K562 (cell line): ENCODE data around the gene CAMSAP3. TPM values are rescaled to one million over a fixed set of nuclear protein-coding genes. Genes with fewer than 3 reads are reported as not detected.

ENCODE experiments used
- CBX1 ChIP-seq: sonication (generic); IDR thresholded peaks from 2 replicates; pipeline ENCODE4 v1.6.1; 2016; ENCODE audit warnings: antibody characterized with exemption, low read depth, mild to moderate bottlenecking
- FOXK2 ChIP-seq, 2 experiments: fragments of 450-650 bp; IDR thresholded peaks in 1 of 2; conservative IDR thresholded peaks in 1 of 2; 2 replicates each; pipeline ENCODE4 v1.6.1; 2016; ENCODE audit warnings: low read depth in 2 of 2, mild to moderate bottlenecking in 1 of 2
- ILF3 ChIP-seq: fragments of 450-650 bp; IDR thresholded peaks from 2 replicates; pipeline ENCODE4 v1.6.1; 2018; ENCODE audit warnings: antibody characterized with exemption, mild to moderate bottlenecking, moderate library complexity, borderline replicate concordance
- ZC3H11A ChIP-seq: IDR thresholded peaks from 2 replicates; pipeline ENCODE4 v1.6.1; 2012; ENCODE audit warnings: low read depth, low read length, improper control_type of control experiment
- ZNF41 ChIP-seq: fragments of 250-450 bp; sonication (Bioruptor Pico); conservative IDR thresholded peaks from 2 replicates; pipeline ENCODE4 v1.4.0; 2020; ENCODE audit warnings: mild to moderate bottlenecking
- polyA plus RNA-seq, 8 experiments: library from polyadenylated mRNA; depleted of rRNA in 4 of 8; stranded (reverse) in 5 of 8; unstranded in 3 of 8; fragments of >200 nt; fragmentation: Nextera tagmentation in 2 of 8; fragmentation: Illumina TruSeq in 1 of 8; extraction: Ambion mirVana in 2 of 8; extraction: Trizol in 1 of 8; gene quantifications; 2 replicates each; pipeline versions ENCODE4 v1.2.1 to v1.2.3, GENCODE V29; 2011 to 2014; ENCODE audit warnings: inconsistent platforms in 1 of 8, missing spikeins in 1 of 8
- total RNA-seq, 7 experiments: library from RNA; depleted of rRNA in 6 of 7; stranded (reverse); fragments of >200 nt in 6 of 7; fragmentation: Illumina TruSeq in 2 of 7; extraction: Trizol in 2 of 7; gene quantifications; 2 replicates each; pipeline versions ENCODE4 v1.2.1 to v1.2.3, GENCODE V29; 2011 to 2021; ENCODE audit warnings: low replicate concordance in 1 of 7
- TF ChIP-seq, protein P1 (sequence below): IDR thresholded peaks from 3 replicates; pipeline ENCODE4 v1.6.1; 2011; ENCODE audit warnings: borderline replicate concordance, mild to moderate bottlenecking, moderate library complexity; ENCODE audit not compliant: insufficient read length; ENCODE audit errors: extremely low read depth
- TF ChIP-seq, protein P2 (sequence below): fragments of 450-650 bp; IDR thresholded peaks from 2 replicates; pipeline ENCODE4 v1.6.1; 2016; ENCODE audit warnings: antibody characterized with exemption
- TF ChIP-seq, protein P3 (sequence below), 2 experiments: IDR thresholded peaks in 1 of 2; conservative IDR thresholded peaks in 1 of 2; 2 replicates each; pipeline ENCODE4 v1.6.1; 2016; ENCODE audit warnings: low read depth in 2 of 2, mild to moderate bottlenecking in 1 of 2, missing compliant biosample characterization in 1 of 2, missing genetic modification characterization in 1 of 2, moderate library complexity in 1 of 2

CAMSAP3 gene
- total and polyA plus RNA-seq, 9 of the 15 experiments (the other 6 are each of a cell fraction or from before 2014, with no cell fraction given): 0.01 to 0.89 (median 0.22) TPM; not detected in 1

DNA sequence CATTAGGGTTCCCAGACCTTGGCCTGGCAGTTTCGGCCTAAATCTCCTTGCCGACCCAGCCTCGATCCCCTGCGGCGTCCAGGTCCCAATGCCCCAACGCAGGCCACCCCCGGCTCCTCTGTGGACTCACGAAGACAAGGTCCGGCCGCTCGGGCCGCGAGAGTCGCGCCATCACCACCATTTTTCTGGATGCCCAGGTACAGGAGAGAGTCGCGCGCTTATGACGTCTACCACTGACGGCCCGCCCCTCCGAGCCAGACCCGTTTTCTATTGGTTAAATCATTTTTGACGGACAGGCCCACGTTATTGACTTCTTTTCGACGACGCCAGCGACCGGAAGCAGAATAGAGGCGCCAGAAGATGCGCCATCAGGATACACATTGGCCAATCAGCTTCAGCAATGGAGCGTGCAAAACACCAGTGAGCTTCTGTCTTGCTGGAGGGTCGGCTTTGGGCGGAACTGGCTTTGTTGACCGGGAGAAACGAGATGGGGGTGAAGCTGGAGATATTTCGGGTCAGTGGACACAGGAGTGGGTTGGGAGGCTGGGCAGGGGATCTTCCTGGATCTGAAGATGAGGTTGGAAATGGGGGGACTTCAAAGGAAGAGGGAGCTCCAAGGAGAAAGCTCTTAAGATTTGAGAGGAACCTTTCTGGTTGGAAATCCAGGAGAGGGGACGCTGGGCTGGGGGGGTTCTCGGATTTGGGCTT, 33.8 kb downstream of the CAMSAP3 start, which contains the start of the genes PET100 and XAB2 (continued):
- TF ChIP-seq, protein P1, sequence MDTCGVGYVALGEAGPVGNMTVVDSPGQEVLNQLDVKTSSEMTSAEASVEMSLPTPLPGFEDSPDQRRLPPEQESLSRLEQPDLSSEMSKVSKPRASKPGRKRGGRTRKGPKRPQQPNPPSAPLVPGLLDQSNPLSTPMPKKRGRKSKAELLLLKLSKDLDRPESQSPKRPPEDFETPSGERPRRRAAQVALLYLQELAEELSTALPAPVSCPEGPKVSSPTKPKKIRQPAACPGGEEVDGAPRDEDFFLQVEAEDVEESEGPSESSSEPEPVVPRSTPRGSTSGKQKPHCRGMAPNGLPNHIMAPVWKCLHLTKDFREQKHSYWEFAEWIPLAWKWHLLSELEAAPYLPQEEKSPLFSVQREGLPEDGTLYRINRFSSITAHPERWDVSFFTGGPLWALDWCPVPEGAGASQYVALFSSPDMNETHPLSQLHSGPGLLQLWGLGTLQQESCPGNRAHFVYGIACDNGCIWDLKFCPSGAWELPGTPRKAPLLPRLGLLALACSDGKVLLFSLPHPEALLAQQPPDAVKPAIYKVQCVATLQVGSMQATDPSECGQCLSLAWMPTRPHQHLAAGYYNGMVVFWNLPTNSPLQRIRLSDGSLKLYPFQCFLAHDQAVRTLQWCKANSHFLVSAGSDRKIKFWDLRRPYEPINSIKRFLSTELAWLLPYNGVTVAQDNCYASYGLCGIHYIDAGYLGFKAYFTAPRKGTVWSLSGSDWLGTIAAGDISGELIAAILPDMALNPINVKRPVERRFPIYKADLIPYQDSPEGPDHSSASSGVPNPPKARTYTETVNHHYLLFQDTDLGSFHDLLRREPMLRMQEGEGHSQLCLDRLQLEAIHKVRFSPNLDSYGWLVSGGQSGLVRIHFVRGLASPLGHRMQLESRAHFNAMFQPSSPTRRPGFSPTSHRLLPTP: no peak
- TF ChIP-seq ZC3H11A (no peak), ZNF41 (no peak), CBX1 (no peak), ILF3 (no peak), FOXK2 (conservative IDR thresholded peaks at IDR 0.05 in 1 of 2, IDR thresholded peaks at IDR 0.05 in 1 of 2; ENCODE audit: low read depth in 2 of 2) (peak; percentile 99 to 100)
- TF ChIP-seq, protein P2, sequence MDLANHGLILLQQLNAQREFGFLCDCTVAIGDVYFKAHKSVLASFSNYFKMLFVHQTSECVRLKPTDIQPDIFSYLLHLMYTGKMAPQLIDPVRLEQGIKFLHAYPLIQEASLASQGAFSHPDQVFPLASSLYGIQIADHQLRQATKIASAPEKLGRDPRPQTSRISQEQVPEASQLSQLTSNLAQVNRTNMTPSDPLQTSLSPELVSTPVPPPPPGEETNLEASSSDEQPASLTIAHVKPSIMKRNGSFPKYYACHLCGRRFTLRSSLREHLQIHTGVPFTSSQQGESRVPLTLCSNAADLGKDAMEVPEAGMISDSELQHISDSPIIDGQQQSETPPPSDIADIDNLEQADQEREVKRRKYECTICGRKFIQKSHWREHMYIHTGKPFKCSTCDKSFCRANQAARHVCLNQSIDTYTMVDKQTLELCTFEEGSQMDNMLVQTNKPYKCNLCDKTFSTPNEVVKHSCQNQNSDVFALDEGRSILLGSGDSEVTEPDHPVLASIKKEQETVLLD: 0 out of 2 replicates have a peak, but pooled peaks have one; percentile 35
- TF ChIP-seq, protein P3, sequence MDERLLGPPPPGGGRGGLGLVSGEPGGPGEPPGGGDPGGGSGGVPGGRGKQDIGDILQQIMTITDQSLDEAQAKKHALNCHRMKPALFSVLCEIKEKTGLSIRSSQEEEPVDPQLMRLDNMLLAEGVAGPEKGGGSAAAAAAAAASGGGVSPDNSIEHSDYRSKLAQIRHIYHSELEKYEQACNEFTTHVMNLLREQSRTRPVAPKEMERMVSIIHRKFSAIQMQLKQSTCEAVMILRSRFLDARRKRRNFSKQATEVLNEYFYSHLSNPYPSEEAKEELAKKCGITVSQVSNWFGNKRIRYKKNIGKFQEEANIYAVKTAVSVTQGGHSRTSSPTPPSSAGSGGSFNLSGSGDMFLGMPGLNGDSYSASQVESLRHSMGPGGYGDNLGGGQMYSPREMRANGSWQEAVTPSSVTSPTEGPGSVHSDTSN (CRISPR knock-in tag; IDR thresholded peaks at IDR 0.05; ENCODE audit: low read depth): peak; percentile 92
- TF ChIP-seq, protein P3 (tag; conservative IDR thresholded peaks at IDR 0.05; ENCODE audit: low read depth): peak; percentile 100
